Ovary (tissue), 3 donors: ENCODE measurements around the gene ERF.

Source experiments
- EP300 ChIP-seq: sonication (generic); formaldehyde crosslinking; IDR thresholded peaks from one replicate; pipeline ENCODE4 v1.6.1; 2017; ENCODE audit warnings: antibody characterized with exemption
- POLR2A ChIP-seq: fragments of 450-650 bp; IDR thresholded peaks from one replicate; pipeline ENCODE4 v1.6.1; 2017; ENCODE audit warnings: antibody characterized with exemption, mild to moderate bottlenecking, moderate library complexity
- TF ChIP-seq, protein P1 (sequence below), 3 donors: fragments of 450-650 bp in 2 of 3; fragments of 200-600 bp in 1 of 3; IDR thresholded peaks; one replicate each; pipeline versions ENCODE4 v1.5.1 to v1.8.0; 2016 to 2022; ENCODE audit warnings: antibody characterized with exemption in 3 of 3, mild to moderate bottlenecking in 1 of 3
- donor health status: DM: no; HTN: no; CAD: no.

DNA sequence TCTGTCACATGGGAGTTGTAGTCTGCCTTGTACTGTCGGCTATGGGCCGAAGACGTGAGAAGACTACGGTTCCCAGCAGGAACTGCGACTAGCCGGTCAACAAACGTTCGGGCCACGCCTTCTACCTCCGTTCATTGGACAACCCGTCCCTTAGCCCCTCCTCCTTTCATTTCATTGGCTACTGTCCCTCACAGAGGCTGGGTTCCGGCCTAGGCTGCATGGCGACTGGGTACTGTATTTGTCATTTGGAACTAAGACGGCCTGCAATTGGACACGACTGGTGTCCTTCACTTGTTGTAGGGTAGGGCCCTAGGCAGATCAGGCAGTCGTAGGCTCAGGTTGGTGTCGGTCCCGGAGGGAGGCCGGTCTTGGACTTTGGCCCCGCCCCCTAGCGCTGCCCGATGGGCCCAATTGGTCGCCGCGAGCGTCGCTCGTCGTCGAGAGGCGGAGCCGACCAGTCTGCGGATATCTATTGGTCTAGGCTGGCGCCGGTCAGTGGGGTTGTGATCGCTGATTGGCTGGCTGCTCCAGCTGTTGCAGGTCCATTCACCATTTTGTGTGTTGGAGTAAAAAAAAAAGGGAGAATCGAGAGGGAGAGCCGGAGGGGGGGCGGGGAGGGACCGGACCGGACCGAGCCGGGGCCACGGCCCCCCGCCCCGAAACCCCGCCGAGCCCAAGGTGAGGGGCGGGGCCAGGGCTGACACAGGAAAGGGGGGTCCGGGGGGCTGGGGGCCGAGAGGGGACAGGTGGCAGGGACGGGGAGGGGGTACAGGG is 14.0 kb upstream of the ERF start, which contains the start of gene CIC:
- TF ChIP-seq, protein P1, sequence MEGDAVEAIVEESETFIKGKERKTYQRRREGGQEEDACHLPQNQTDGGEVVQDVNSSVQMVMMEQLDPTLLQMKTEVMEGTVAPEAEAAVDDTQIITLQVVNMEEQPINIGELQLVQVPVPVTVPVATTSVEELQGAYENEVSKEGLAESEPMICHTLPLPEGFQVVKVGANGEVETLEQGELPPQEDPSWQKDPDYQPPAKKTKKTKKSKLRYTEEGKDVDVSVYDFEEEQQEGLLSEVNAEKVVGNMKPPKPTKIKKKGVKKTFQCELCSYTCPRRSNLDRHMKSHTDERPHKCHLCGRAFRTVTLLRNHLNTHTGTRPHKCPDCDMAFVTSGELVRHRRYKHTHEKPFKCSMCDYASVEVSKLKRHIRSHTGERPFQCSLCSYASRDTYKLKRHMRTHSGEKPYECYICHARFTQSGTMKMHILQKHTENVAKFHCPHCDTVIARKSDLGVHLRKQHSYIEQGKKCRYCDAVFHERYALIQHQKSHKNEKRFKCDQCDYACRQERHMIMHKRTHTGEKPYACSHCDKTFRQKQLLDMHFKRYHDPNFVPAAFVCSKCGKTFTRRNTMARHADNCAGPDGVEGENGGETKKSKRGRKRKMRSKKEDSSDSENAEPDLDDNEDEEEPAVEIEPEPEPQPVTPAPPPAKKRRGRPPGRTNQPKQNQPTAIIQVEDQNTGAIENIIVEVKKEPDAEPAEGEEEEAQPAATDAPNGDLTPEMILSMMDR (IDR thresholded peaks at IDR 0.05): no peak
- TF ChIP-seq POLR2A (no peak), EP300 (no peak)
